ENCODE results near the gene STRN. TPM values are rescaled to one million over a fixed set of nuclear protein-coding genes. Genes with fewer than 3 reads are reported as not detected.
"Not testable (repeated sequence)": the region's sequence is repeated elsewhere in the genome, so short reads cannot be mapped to it uniquely, and the experiment has no call there.

Gene STRN
- total and polyA plus RNA-seq, 2 donors (not counting 1 experiment from before 2014, with no cell fraction given): 13.7 to 19.9 TPM

GRCh38 chr2:36892805-36893204 is 73.5 kb downstream of the STRN start:
- no peak overlapping the region for H2AFZ ChIP-seq (ENCODE audit: low read length)
- H3K79me2 ChIP-seq (ENCODE audit: control insufficient read depth, insufficient read depth, low read length): no peaks in the 10 kb centered on the region
- H3K9ac ChIP-seq (ENCODE audit: insufficient read depth, low read length): no peak overlapping the region
- H3K27me3 ChIP-seq (ENCODE audit: control insufficient read depth, insufficient read depth, low read length): no peaks in the 10 kb centered on the region
- TF ChIP-seq CTCF (conservative IDR thresholded peaks at IDR 0.05 in 1 of 2, IDR thresholded peaks at IDR 0.05 in 1 of 2; ENCODE audit: low read depth in 1 of 2, low read length in 2 of 2): no peak
- H3K36me3 ChIP-seq (ENCODE audit: control insufficient read depth, insufficient read depth, low read length): no peaks in the 10 kb centered on the region
- no peak for DNase-seq (ENCODE audit: low read depth in 2 of 2)
- no peaks in the 10 kb centered on the region for H4K20me1 ChIP-seq (ENCODE audit: control insufficient read depth, extremely low read depth, insufficient read depth, low read length)
- no peak overlapping the region for H3K4me3 ChIP-seq (replicated peaks in 1 of 4; ENCODE audit: control extremely low read depth in 1 of 4, insufficient read depth in 1 of 4, low read depth in 3 of 4, low read length in 4 of 4)
- H3K9me3 ChIP-seq (ENCODE audit: control insufficient read depth, insufficient read depth, low read depth, low read length): no peaks in the 10 kb centered on the region
- no peak overlapping the region for H3K27ac ChIP-seq (ENCODE audit: insufficient read depth, low read length)
- no peaks in the 10 kb centered on the region for H3K4me1 ChIP-seq (ENCODE audit: control insufficient read depth, extremely low read depth, insufficient read depth, low read length)
- no peak overlapping the region for H3K4me2 ChIP-seq (ENCODE audit: extremely low read depth, insufficient read depth, low read length)

- Histone ChIP-seq H2AFZ (ENCODE audit: low read length) (no peak overlapping the region), H3K27me3 (ENCODE audit: control insufficient read depth, insufficient read depth, low read length) (no peaks in the 10 kb centered on the region), H3K9ac (ENCODE audit: insufficient read depth, low read length) (no peak overlapping the region), H3K4me3 (replicated peaks in 1 of 4; ENCODE audit: control extremely low read depth in 1 of 4, insufficient read depth in 1 of 4, low read depth in 3 of 4, low read length in 4 of 4) (peak overlapping the region in 2 of 4 experiments; percentile 29 to 34), H3K79me2 (ENCODE audit: control insufficient read depth, insufficient read depth, low read length) (no peaks in the 10 kb centered on the region), H3K9me3 (ENCODE audit: control insufficient read depth, insufficient read depth, low read depth, low read length) (no peaks in the 10 kb centered on the region), H3K27ac (ENCODE audit: insufficient read depth, low read length) (peak overlapping the region; percentile 64), H4K20me1 (ENCODE audit: control insufficient read depth, extremely low read depth, insufficient read depth, low read length) (no peaks in the 10 kb centered on the region), H3K4me1 (ENCODE audit: control insufficient read depth, extremely low read depth, insufficient read depth, low read length) (no peaks in the 10 kb centered on the region), H3K36me3 (ENCODE audit: control insufficient read depth, insufficient read depth, low read length) (no peaks in the 10 kb centered on the region), H3K4me2 (ENCODE audit: extremely low read depth, insufficient read depth, low read length) (peak overlapping the region; percentile 76)
- TF ChIP-seq EZH2 (IDR thresholded peaks at IDR 0.05; ENCODE audit: low read length, missing control alignments): no peak
- TF ChIP-seq CTCF (conservative IDR thresholded peaks at IDR 0.05 in 1 of 2, IDR thresholded peaks at IDR 0.05 in 1 of 2; ENCODE audit: low read depth in 1 of 2, low read length in 2 of 2): no peak
- peak; percentile 96 for DNase-seq (ENCODE audit: low read depth in 2 of 2)
Observed at GRCh38 chr2:36889795-36890194, 76.5 kb downstream of the STRN start.

GRCh38 chr2:36887095-36887494 is 79.2 kb downstream of the STRN start:
- H3K4me2 ChIP-seq (ENCODE audit: extremely low read depth, insufficient read depth, low read length); H3K27me3 ChIP-seq (ENCODE audit: control insufficient read depth, insufficient read depth, low read length); H3K79me2 ChIP-seq (ENCODE audit: control insufficient read depth, insufficient read depth, low read length); H3K9me3 ChIP-seq (ENCODE audit: control insufficient read depth, insufficient read depth, low read depth, low read length); H3K4me1 ChIP-seq (ENCODE audit: control insufficient read depth, extremely low read depth, insufficient read depth, low read length); H3K4me3 ChIP-seq (replicated peaks in 1 of 4; ENCODE audit: control extremely low read depth in 1 of 4, insufficient read depth in 1 of 4, low read depth in 3 of 4, low read length in 4 of 4); H3K27ac ChIP-seq (ENCODE audit: insufficient read depth, low read length); H3K36me3 ChIP-seq (ENCODE audit: control insufficient read depth, insufficient read depth, low read length); H3K9ac ChIP-seq (ENCODE audit: insufficient read depth, low read length); H4K20me1 ChIP-seq (ENCODE audit: control insufficient read depth, extremely low read depth, insufficient read depth, low read length); DNase-seq (ENCODE audit: low read depth in 2 of 2); H2AFZ ChIP-seq (ENCODE audit: low read length): not testable (repeated sequence)
